ENCODE results near the gene CARD11.

CARD11 gene

GRCh38 chr7:2985866-2986265 lies 57.8 kb downstream of the CARD11 start:
- Histone ChIP-seq H3K56ac (ENCODE audit: low read length) (no peak overlapping the region), H4K5ac (ENCODE audit: low read length) (no peak overlapping the region), H3K23ac (ENCODE audit: low read length) (no peak overlapping the region), H2AK5ac (ENCODE audit: low read length) (no peak overlapping the region), H3K27me3 (ENCODE audit: insufficient read depth, low read length, poor library complexity) (no peaks in the 10 kb centered on the region), H2BK120ac (ENCODE audit: low read depth, low read length) (no peak overlapping the region), H2BK5ac (ENCODE audit: low read length) (no peak overlapping the region), H2BK15ac (replicated peaks; ENCODE audit: low read depth) (no peak overlapping the region), H3K27ac (ENCODE audit: low read depth, low read length) (no peak overlapping the region), H3K4ac (ENCODE audit: low read depth, low read length) (no peak overlapping the region), H3K4me3 (ENCODE audit: low read length) (no peak overlapping the region), H3K4me2 (ENCODE audit: low read length) (no peak overlapping the region), H4K8ac (ENCODE audit: low read depth, low read length) (no peak overlapping the region), H3K36me3 (ENCODE audit: control insufficient read depth, insufficient read depth, low read length) (peaks cover 1% of the 10 kb centered on the region), H3K9ac (ENCODE audit: low read length) (no peak overlapping the region), H3K18ac (ENCODE audit: low read length) (no peak overlapping the region), H3K79me1 (ENCODE audit: low read length) (no peaks in the 10 kb centered on the region), H3K4me1 (ENCODE audit: control insufficient read depth, low read depth, low read length) (no peaks in the 10 kb centered on the region), H3K79me2 (ENCODE audit: control insufficient read depth, insufficient read depth, low read length) (no peaks in the 10 kb centered on the region)
- DNase-seq = no peak
- no CpG with 5 or more reads among the region's 14 CpGs for WGBS (ENCODE audit: extremely low coverage, insufficient coverage, low lambda C conversion rate)

DNA sequence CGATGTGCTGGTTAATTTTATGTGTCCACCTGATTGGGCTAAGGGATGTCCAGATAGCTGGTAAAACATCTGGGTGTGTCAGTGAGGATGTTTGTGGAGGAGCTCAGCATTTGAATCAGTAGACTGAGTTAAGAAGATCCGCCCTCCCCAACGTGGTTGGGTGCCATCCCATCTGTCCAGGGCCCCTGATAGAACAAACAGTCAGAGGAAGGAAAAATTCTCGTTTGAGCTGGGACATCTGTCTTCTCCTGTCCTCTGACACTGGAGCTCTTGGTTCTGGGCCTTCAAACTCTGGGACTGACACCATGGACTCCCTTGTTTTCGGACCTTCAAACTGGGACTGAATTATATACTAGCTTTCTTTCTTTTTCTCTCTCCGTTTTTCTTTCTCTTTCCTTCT lies 59.6 kb downstream of the CARD11 start:
- Histone ChIP-seq H4K8ac (ENCODE audit: low read depth, low read length) (no peak overlapping the region), H2BK120ac (ENCODE audit: low read depth, low read length) (no peak overlapping the region), H3K23ac (ENCODE audit: low read length) (no peak overlapping the region), H3K4me3 (ENCODE audit: low read length) (no peak overlapping the region), H3K9ac (ENCODE audit: low read length) (no peak overlapping the region), H2BK15ac (replicated peaks; ENCODE audit: low read depth) (no peak overlapping the region), H3K4me1 (ENCODE audit: control insufficient read depth, low read depth, low read length) (peaks cover under 1% of the 10 kb centered on the region), H3K79me1 (ENCODE audit: low read length) (no peaks in the 10 kb centered on the region), H3K4me2 (ENCODE audit: low read length) (no peak overlapping the region), H3K18ac (ENCODE audit: low read length) (no peak overlapping the region), H3K56ac (ENCODE audit: low read length) (no peak overlapping the region), H3K36me3 (ENCODE audit: control insufficient read depth, insufficient read depth, low read length) (peaks cover 1% of the 10 kb centered on the region), H3K79me2 (ENCODE audit: control insufficient read depth, insufficient read depth, low read length) (no peaks in the 10 kb centered on the region), H4K5ac (ENCODE audit: low read length) (no peak overlapping the region), H3K4ac (ENCODE audit: low read depth, low read length) (no peak overlapping the region), H3K27me3 (ENCODE audit: insufficient read depth, low read length, poor library complexity) (no peaks in the 10 kb centered on the region), H2AK5ac (ENCODE audit: low read length) (no peak overlapping the region), H3K27ac (ENCODE audit: low read depth, low read length) (no peak overlapping the region), H2BK5ac (ENCODE audit: low read length) (no peak overlapping the region)
- no CpG with 5 or more reads among the region's 6 CpGs for WGBS (ENCODE audit: extremely low coverage, insufficient coverage, low lambda C conversion rate)
- DNase-seq = no peak

DNA sequence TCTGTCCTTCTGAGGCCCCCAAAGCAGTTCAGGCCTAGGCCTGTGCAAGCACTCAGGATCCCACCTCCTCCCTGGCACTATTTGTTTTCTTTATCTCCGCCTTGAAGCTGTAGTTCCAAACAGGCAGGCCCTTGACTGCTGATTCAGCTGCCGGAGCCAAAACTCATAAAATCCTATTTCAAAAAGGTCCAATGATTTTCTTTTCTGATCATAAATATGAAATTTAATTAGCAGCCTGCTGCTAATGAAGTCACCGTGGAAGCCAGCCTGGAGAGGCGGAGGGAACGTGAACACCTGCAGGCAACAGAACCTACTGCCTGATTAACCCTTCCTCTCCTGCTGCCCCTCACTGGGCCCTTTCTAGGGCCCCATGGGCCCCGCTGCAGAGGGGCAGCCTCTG lies 60.1 kb downstream of the CARD11 start:
- H3K4me3 ChIP-seq (ENCODE audit: low read length) = no peak overlapping the region
- no peak overlapping the region for H4K8ac ChIP-seq (ENCODE audit: low read depth, low read length)
- H2BK5ac ChIP-seq (ENCODE audit: low read length) = no peak overlapping the region
- H2BK120ac ChIP-seq (ENCODE audit: low read depth, low read length) = no peak overlapping the region
- no peaks in the 10 kb centered on the region for H3K79me2 ChIP-seq (ENCODE audit: control insufficient read depth, insufficient read depth, low read length)
- H3K27me3 ChIP-seq (ENCODE audit: insufficient read depth, low read length, poor library complexity) = no peaks in the 10 kb centered on the region
- DNase-seq = no peak
- H3K79me1 ChIP-seq (ENCODE audit: low read length) = no peaks in the 10 kb centered on the region
- no peak overlapping the region for H3K56ac ChIP-seq (ENCODE audit: low read length)
- WGBS (ENCODE audit: extremely low coverage, insufficient coverage, low lambda C conversion rate) = no CpG with 5 or more reads among the region's 6 CpGs
- no peak overlapping the region for H3K4ac ChIP-seq (ENCODE audit: low read depth, low read length)
- no peak overlapping the region for H3K23ac ChIP-seq (ENCODE audit: low read length)
- no peak overlapping the region for H2AK5ac ChIP-seq (ENCODE audit: low read length)
- H3K4me2 ChIP-seq (ENCODE audit: low read length) = no peak overlapping the region
- H3K36me3 ChIP-seq (ENCODE audit: control insufficient read depth, insufficient read depth, low read length) = peaks cover 1% of the 10 kb centered on the region
- H3K27ac ChIP-seq (ENCODE audit: low read depth, low read length) = no peak overlapping the region
- H3K9ac ChIP-seq (ENCODE audit: low read length) = no peak overlapping the region
- no peak overlapping the region for H4K5ac ChIP-seq (ENCODE audit: low read length)
- H3K18ac ChIP-seq (ENCODE audit: low read length) = no peak overlapping the region
- H2BK15ac ChIP-seq (replicated peaks; ENCODE audit: low read depth) = no peak overlapping the region
- peaks cover 5% of the 10 kb centered on the region for H3K4me1 ChIP-seq (ENCODE audit: control insufficient read depth, low read depth, low read length)

- no CpG with 5 or more reads among the region's 7 CpGs for WGBS (ENCODE audit: extremely low coverage, insufficient coverage, low lambda C conversion rate)
- H4K8ac ChIP-seq (ENCODE audit: low read depth, low read length) = no peak overlapping the region
- no peaks in the 10 kb centered on the region for H3K27me3 ChIP-seq (ENCODE audit: insufficient read depth, low read length, poor library complexity)
- H2BK120ac ChIP-seq (ENCODE audit: low read depth, low read length) = no peak overlapping the region
- peaks cover 1% of the 10 kb centered on the region for H3K36me3 ChIP-seq (ENCODE audit: control insufficient read depth, insufficient read depth, low read length)
- peaks cover 5% of the 10 kb centered on the region for H3K4me1 ChIP-seq (ENCODE audit: control insufficient read depth, low read depth, low read length)
- no peak overlapping the region for H3K27ac ChIP-seq (ENCODE audit: low read depth, low read length)
- H2BK5ac ChIP-seq (ENCODE audit: low read length) = no peak overlapping the region
- H3K4me2 ChIP-seq (ENCODE audit: low read length) = no peak overlapping the region
- H2BK15ac ChIP-seq (replicated peaks; ENCODE audit: low read depth) = no peak overlapping the region
- no peak overlapping the region for H3K18ac ChIP-seq (ENCODE audit: low read length)
- no peak overlapping the region for H4K5ac ChIP-seq (ENCODE audit: low read length)
- no peaks in the 10 kb centered on the region for H3K79me2 ChIP-seq (ENCODE audit: control insufficient read depth, insufficient read depth, low read length)
- H3K9ac ChIP-seq (ENCODE audit: low read length) = no peak overlapping the region
- no peak for DNase-seq
- no peak overlapping the region for H3K23ac ChIP-seq (ENCODE audit: low read length)
- H3K4me3 ChIP-seq (ENCODE audit: low read length) = no peak overlapping the region
- no peaks in the 10 kb centered on the region for H3K79me1 ChIP-seq (ENCODE audit: low read length)
- no peak overlapping the region for H3K56ac ChIP-seq (ENCODE audit: low read length)
- no peak overlapping the region for H3K4ac ChIP-seq (ENCODE audit: low read depth, low read length)
- H2AK5ac ChIP-seq (ENCODE audit: low read length) = no peak overlapping the region
Measured at GRCh38 chr7:2982831-2983230, 60.8 kb downstream of the CARD11 start.

DNA sequence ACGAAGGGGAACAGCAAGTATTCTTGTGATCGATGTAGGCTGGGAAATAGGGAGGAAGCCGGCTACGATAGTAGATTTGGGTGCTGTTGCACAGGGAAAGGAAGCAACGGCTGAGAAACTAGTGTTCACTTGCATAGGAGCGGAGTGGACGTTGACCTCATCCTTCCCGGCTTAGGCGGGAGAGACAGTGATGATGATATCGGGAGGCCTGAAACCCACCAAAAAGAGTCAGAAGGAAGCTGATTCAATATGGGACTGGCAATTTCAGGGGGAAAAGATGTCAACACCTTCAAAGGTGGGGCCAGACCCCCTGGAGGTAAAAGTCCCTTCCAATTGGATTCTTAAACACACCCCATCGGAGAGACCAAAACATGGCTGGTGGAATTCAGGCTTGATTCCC lies 61.3 kb downstream of the CARD11 start:
- WGBS (ENCODE audit: extremely low coverage, insufficient coverage, low lambda C conversion rate) = no CpG with 5 or more reads among the region's 11 CpGs
- Histone ChIP-seq H3K4me1 (ENCODE audit: control insufficient read depth, low read depth, low read length) (peaks cover 5% of the 10 kb centered on the region), H3K4ac (ENCODE audit: low read depth, low read length) (no peak overlapping the region), H3K79me1 (ENCODE audit: low read length) (no peaks in the 10 kb centered on the region), H2BK120ac (ENCODE audit: low read depth, low read length) (no peak overlapping the region), H3K27me3 (ENCODE audit: insufficient read depth, low read length, poor library complexity) (no peaks in the 10 kb centered on the region), H3K18ac (ENCODE audit: low read length) (no peak overlapping the region), H2BK5ac (ENCODE audit: low read length) (no peak overlapping the region), H3K4me3 (ENCODE audit: low read length) (no peak overlapping the region), H3K27ac (ENCODE audit: low read depth, low read length) (no peak overlapping the region), H3K9ac (ENCODE audit: low read length) (no peak overlapping the region), H3K23ac (ENCODE audit: low read length) (no peak overlapping the region), H4K5ac (ENCODE audit: low read length) (no peak overlapping the region), H2BK15ac (replicated peaks; ENCODE audit: low read depth) (no peak overlapping the region), H3K36me3 (ENCODE audit: control insufficient read depth, insufficient read depth, low read length) (peaks cover 1% of the 10 kb centered on the region), H2AK5ac (ENCODE audit: low read length) (no peak overlapping the region), H3K79me2 (ENCODE audit: control insufficient read depth, insufficient read depth, low read length) (no peaks in the 10 kb centered on the region), H3K4me2 (ENCODE audit: low read length) (no peak overlapping the region), H3K56ac (ENCODE audit: low read length) (no peak overlapping the region), H4K8ac (ENCODE audit: low read depth, low read length) (no peak overlapping the region)
- DNase-seq = no peak

DNA sequence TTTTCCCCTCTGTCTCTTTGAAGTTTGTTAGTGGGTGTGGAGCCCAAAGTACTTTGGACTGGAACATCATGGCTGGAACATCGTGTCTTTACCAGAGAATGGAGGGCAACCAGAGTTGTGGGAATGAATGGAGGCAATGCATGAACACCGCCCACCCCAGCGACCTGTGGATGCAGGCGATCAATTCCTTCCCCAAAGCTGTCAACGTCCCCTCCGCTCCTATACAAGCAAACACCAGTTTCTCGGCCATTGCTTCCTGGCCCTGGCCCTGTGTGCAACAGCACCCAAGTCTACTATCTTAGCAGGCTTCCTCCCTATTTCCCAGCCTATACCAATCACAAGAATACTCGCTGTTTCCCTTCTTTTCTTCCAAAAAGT lies 62.6 kb downstream of the CARD11 start:
- no peaks in the 10 kb centered on the region for H3K79me1 ChIP-seq (ENCODE audit: low read length)
- no peak overlapping the region for H2BK5ac ChIP-seq (ENCODE audit: low read length)
- H2AK5ac ChIP-seq (ENCODE audit: low read length) = no peak overlapping the region
- H3K4me3 ChIP-seq (ENCODE audit: low read length) = no peak overlapping the region
- no peak overlapping the region for H3K4me2 ChIP-seq (ENCODE audit: low read length)
- H4K5ac ChIP-seq (ENCODE audit: low read length) = no peak overlapping the region
- H3K36me3 ChIP-seq (ENCODE audit: control insufficient read depth, insufficient read depth, low read length) = peaks cover 1% of the 10 kb centered on the region
- H3K4ac ChIP-seq (ENCODE audit: low read depth, low read length) = no peak overlapping the region
- WGBS (ENCODE audit: extremely low coverage, insufficient coverage, low lambda C conversion rate) = no CpG with 5 or more reads among the region's 8 CpGs
- no peak overlapping the region for H3K18ac ChIP-seq (ENCODE audit: low read length)
- peaks cover 5% of the 10 kb centered on the region for H3K4me1 ChIP-seq (ENCODE audit: control insufficient read depth, low read depth, low read length)
- no peak overlapping the region for H2BK120ac ChIP-seq (ENCODE audit: low read depth, low read length)
- no peak overlapping the region for H3K9ac ChIP-seq (ENCODE audit: low read length)
- H3K79me2 ChIP-seq (ENCODE audit: control insufficient read depth, insufficient read depth, low read length) = no peaks in the 10 kb centered on the region
- no peak overlapping the region for H4K8ac ChIP-seq (ENCODE audit: low read depth, low read length)
- H3K23ac ChIP-seq (ENCODE audit: low read length) = no peak overlapping the region
- no peak for DNase-seq
- no peak overlapping the region for H3K27ac ChIP-seq (ENCODE audit: low read depth, low read length)
- no peak overlapping the region for H2BK15ac ChIP-seq (replicated peaks; ENCODE audit: low read depth)
- H3K56ac ChIP-seq (ENCODE audit: low read length) = no peak overlapping the region
- no peaks in the 10 kb centered on the region for H3K27me3 ChIP-seq (ENCODE audit: insufficient read depth, low read length, poor library complexity)
